GM12865 (cell line): ENCODE results near the gene TMPRSS13.
A peak's percentile ranks its signal among the peaks of the same experiment; 100 is the strongest.

Experiments
- DNase-seq: peaks from one replicate; pipeline ENCODE4 v3.0.0; 2010; ENCODE audit warnings: low read depth
- H3K4me3 ChIP-seq: 2 replicates; pipeline ENCODE4 v1.5.1; 2011; ENCODE audit warnings: mild to moderate bottlenecking, low read depth, low read length, control low read depth
- TF ChIP-seq, protein P1 (sequence below): IDR thresholded peaks from 2 replicates; pipeline ENCODE4 v1.5.1; 2011; ENCODE audit warnings: low read length, control low read depth, low read depth, inconsistent platforms; ENCODE audit not compliant: insufficient read depth; ENCODE audit errors: missing control alignments

Gene TMPRSS13

DNA sequence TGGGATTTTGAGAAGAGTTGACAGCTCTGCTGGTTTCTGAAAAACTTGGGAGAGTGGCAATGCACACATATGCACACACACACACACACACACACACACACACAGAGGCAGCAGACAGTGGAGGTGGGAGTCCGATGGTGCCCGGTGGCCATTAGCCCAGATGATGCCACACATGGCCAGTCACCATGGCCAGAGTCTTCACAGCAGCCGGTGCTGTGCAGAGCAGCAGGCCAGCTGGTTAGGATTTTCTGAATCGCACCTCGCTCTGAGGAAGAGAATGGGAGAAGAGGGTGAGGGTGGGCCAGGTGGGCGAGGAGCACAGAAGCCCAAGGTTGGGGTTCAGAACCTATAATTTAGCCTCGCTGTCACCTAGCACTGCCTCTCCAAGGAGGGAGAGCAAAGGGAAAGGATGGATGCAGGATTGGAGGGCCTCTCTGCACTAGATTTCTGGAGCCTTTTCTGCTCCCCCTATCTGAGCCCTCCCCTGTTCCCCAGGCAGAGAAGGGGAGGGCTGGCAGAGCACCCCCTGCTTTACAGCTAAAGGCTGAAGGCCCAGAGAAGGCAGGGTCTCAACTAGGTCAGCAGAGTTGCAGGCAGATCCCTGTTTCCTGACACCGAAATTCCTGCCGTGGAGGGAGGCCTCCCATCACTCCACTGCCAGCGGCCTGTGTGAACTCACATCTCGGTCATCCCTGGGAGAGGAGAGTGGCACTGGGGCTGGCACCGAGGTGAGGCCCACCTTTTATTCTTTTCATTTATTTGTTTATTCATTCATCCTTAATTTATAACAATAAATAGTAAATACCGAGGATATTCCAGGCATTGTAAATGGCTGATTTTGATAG lies 27.0 kb downstream of the TMPRSS13 start:
- H3K4me3 ChIP-seq = no peak overlapping the region

DNA sequence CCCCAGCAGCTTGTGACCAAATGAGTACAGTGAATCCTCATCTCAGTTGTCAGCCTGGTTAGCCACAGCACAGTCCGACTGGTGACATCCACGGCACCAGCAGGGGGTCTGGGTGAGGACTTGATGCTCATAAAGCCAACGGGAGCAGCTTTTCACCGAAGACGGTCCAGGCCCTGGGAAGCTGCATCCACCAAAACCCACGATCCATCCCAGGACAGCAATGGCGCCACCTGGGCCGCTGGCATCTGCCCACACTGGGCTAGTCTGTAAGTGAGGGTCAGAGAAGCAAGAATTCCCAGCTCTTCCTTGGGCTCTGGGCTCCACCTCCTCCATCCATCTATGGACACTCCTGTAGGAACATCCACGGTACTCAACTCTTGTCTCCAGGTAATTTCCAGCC lies 27.6 kb downstream of the TMPRSS13 start:
- no peak overlapping the region for H3K4me3 ChIP-seq
- no peak for DNase-seq
- TF ChIP-seq, protein P1, sequence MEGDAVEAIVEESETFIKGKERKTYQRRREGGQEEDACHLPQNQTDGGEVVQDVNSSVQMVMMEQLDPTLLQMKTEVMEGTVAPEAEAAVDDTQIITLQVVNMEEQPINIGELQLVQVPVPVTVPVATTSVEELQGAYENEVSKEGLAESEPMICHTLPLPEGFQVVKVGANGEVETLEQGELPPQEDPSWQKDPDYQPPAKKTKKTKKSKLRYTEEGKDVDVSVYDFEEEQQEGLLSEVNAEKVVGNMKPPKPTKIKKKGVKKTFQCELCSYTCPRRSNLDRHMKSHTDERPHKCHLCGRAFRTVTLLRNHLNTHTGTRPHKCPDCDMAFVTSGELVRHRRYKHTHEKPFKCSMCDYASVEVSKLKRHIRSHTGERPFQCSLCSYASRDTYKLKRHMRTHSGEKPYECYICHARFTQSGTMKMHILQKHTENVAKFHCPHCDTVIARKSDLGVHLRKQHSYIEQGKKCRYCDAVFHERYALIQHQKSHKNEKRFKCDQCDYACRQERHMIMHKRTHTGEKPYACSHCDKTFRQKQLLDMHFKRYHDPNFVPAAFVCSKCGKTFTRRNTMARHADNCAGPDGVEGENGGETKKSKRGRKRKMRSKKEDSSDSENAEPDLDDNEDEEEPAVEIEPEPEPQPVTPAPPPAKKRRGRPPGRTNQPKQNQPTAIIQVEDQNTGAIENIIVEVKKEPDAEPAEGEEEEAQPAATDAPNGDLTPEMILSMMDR = no peak

More for the DNA sequence above, 27.0 kb downstream of the TMPRSS13 start:
- DNase-seq = no peak
- TF ChIP-seq, protein P1 = no peak

DNA sequence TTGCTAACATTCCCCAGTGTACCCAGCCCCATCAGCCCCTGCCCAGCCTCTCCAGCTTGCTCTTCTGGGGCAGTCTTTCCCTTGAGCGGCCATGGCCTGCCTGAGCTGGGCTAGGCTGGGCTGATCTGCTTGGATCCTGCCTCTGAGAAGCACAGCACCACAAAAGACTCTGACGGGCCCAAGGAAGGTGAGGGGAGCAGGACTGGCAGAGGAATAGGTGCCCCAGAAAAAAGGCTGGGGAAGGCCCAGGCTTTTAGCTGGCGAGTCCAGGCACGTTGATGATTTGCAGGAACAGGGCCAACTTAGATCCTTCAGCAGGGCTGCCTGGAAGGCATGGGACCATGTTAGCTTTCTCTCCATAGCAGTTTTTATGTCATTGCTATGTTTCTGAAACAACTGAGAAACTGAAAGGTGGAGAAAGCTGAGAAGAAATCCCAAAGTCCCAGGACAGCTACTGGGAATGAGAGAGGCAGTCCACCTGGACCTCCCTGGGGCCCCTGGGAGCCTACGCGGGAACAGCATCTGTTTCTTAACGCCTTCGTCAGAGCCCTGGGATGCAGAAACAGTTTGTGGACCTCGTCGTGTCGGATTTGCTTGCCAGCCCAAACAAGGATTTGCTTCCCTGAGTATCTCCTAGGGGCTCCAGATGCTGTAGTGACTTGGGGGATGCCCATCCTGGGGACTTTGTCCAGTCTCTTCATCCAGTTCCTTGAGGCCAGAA lies 28.3 kb downstream of the TMPRSS13 start:
- no peak for DNase-seq
- TF ChIP-seq, protein P1 = no peak

DNA sequence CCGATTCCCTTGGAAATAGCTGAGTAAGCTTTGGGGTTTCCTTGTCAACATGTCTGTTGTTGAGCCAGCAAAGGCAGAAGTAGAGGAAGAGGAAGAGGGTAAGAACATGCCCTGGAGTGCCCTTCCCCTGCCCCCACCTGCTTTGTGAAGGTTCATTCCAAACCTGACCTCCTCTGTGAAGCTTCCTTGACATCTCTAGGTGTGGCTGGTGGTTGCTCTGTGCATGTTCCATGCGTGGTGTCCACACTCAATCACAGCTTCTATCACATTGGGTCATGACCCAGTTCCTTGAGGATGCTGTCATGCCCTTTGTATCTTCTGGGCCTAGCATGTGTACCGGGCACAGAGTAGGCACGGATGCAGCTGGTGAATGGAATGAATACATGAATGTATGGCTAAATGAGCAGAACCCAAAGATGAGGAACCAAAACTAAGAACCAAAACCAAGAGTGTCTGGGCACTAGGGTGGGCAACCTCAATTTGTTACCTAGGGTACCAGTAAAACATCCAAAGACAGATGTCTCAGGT lies 29.0 kb downstream of the TMPRSS13 start:
- DNase-seq = peak; percentile 44
- no peak overlapping the region for H3K4me3 ChIP-seq
- TF ChIP-seq, protein P1 = no peak

More for the DNA sequence above, 28.3 kb downstream of the TMPRSS13 start:
- no peak overlapping the region for H3K4me3 ChIP-seq

DNA sequence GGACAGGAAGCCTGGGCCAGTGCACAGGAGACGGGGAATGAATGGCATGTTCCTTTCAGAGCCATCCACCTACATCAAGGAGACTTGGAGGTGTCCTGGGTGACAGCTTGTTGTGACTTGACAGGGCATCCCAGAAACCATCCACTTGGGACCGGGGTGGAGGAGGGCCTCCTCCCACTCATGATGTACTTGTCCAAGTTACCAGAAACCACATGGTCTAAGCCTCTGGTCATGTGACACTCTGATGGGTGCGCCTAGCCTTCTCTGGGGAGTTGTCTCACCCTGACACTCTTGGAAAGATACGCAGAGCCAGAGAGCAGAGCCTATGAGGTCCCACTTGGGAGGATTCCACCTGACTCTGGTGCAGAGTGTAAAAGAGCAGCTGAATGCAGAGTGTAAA lies 31.1 kb downstream of the TMPRSS13 start:
- TF ChIP-seq, protein P1 = no peak
- DNase-seq = no peak
- H3K4me3 ChIP-seq = no peak overlapping the region

DNA sequence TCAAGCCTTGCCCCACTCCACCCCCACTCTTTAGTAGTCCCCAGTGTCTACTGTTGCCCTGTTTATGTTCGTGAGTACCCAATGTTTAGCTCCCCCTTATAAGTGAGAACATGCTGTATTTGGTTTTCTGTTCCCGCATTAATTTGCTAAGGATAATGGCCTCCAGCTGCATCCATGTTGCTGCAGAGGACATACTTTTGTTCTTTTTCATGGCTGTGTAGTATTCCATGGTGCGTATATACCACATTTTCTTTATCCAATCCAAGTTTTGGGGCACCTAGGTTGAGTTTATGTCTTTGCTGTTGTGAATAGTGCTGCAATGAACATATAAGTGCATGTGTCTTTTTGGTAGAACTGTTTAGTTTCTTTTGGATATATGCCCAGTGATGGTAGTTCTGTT lies 36.6 kb downstream of the TMPRSS13 start:
- no peak for DNase-seq
- TF ChIP-seq, protein P1 = no peak
- H3K4me3 ChIP-seq = no peak overlapping the region
